Sciatic nerve (tissue), 2 donors: ENCODE results near the gene ACIN1. TPM values are rescaled to one million over a fixed set of nuclear protein-coding genes. Genes with fewer than 3 reads are reported as not detected.
"Not testable (repeated sequence)": the region's sequence is repeated elsewhere in the genome, so short reads cannot be mapped to it uniquely, and the experiment has no call there.

ENCODE experiments used
- ATAC-seq: fragments of 200-7000 bp; cut with Tn5 transposase; one replicate; pipeline ENCODE4 v1.9.1; 2020; ENCODE audit warnings: mild to moderate bottlenecking, moderate library complexity
- DNase-seq: peaks from one replicate; pipeline ENCODE4 v3.0.0-alpha.2; 2020; ENCODE audit warnings: low spot score
- intact Hi-C: fragments of 100-400 bp; cut with DNase I; formaldehyde crosslinking; loops from one replicate; pipeline ENCODE4 v1.14.2; 2022
- total RNA-seq: library from RNA; stranded (reverse); fragmentation: NEBNext Ultra II Directional; extraction: Animal tissue kit (Norgen Biotek cat#: 25700); gene quantifications from one replicate; pipeline ENCODE4 v1.2.1, GENCODE V29; 2021
- donor health status: DM: no; HTN: no; CAD: no.
- donor health status: DM: no; HTN: no; CAD: no.

The ACIN1 gene
- total RNA-seq, 1 donor from 2014 or later = 166 TPM

DNA sequence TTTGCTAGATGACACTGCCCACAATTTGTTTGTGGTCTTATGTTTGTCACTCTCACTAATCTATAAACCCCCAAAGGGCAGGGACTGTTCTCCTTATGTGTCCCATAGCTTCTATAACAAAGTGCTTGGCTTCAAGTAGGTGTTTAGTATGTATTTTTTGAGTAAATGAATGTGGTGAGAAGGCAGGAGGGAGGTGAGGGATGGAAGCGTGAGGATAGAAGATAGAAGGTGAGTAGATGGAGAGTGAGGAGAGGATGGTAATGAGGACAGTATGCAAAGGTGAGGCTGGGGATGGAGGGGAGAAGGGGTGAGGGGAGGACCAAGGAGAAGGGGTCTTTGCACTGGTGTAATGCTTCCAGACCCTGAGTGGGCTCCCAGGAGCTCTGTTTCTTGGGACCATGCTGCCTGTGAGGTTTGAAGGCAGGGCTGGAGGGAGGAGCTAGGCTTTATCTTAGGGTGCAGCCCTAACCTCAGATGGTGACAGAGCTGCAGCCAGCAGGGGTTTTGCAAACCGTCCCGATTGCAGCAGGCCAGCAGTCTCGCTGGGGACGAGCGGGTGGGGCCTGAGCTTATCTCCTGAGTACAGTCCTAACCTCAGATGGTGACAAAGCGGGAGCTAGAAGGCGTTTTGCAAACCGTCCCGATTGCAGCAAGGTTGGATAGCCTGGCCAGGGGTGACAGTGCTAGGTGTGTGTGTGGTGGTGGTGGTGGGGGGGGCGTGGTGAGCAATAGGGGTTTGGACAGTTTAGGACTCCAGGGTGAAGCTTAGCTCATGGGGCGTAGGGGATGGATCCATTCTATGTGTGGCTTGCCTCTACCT is 17.6 kb upstream of the ACIN1 start:
- intact Hi-C loops = no loop called here
- no peak for DNase-seq
- ATAC-seq = peak; percentile 4

GRCh38 chr14:23110579-23111365 is 15.8 kb upstream of the ACIN1 start:
- intact Hi-C loops = no loop called here
- ATAC-seq = no peak
- DNase-seq = no peak

- intact Hi-C loops = no loop called here
- no peak for DNase-seq
- ATAC-seq = no peak
These were observed 14.8 kb upstream of the ACIN1 start for GRCh38 chr14:23109769-23110168.

GRCh38 chr14:23108169-23108568 is 13.2 kb upstream of the ACIN1 start:
- ATAC-seq, intact Hi-C loops, DNase-seq: not testable (repeated sequence)

- DNase-seq, ATAC-seq, intact Hi-C loops: not testable (repeated sequence)
These were observed 12.7 kb upstream of the ACIN1 start for GRCh38 chr14:23107620-23108019.

DNA sequence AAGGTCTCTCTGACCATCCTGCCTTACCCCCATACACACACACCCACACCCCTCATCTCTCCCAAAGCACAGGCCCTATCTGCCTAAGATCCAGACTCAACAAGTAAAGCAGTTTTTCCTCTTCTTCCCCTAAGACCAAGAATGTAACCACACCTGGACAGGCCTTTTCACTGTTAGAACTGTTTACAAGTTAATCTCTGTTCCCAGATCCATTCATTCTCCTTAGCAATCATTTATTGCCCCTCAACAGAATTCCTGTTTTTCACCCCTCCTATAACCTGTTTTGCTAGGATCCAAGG is 11.8 kb upstream of the ACIN1 start:
- DNase-seq (no peak), ATAC-seq (no peak)
- intact Hi-C loops = no loop called here

GRCh38 chr14:23105348-23105824 is 10.4 kb upstream of the ACIN1 start:
- intact Hi-C loops = no loop called here
- ATAC-seq (no peak), DNase-seq (no peak)

- intact Hi-C loops = no loop called here
- no peak for DNase-seq
- no peak for ATAC-seq
These were observed 9.8 kb upstream of the ACIN1 start, which contains the start of gene CIROP for GRCh38 chr14:23104591-23105347. Gene CIROP, minus strand, starts transcription at chr14:23104989. Its CDS starts 69 bp downstream, at chr14:23104920.

DNA sequence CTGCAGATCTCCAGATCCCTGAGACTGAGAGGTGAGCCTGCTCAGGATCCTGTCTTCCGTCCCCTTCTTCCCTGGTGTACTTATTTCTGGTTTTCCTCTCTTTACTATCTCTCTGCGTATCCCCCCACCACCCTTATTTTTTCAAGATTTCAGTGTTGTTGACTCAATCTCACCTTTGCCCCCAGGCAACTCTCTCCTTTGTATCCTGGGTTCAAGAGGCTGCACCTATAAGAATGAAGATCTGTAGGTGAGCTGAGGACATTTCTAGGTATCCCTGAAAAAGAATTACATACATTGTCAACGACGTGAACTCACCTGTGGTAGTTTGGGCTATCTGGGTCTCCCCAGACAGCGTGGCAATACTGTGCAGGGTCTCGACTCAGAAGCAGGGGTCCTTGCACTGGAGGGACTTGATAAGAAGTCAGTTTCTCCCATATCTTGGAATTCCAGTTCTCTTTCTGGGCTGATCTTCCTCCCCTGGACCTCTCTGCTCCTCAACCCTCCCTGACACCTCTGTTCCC is 9.2 kb upstream of the ACIN1 start:
- DNase-seq = no peak
- intact Hi-C loops = no loop called here
- ATAC-seq = no peak

DNA sequence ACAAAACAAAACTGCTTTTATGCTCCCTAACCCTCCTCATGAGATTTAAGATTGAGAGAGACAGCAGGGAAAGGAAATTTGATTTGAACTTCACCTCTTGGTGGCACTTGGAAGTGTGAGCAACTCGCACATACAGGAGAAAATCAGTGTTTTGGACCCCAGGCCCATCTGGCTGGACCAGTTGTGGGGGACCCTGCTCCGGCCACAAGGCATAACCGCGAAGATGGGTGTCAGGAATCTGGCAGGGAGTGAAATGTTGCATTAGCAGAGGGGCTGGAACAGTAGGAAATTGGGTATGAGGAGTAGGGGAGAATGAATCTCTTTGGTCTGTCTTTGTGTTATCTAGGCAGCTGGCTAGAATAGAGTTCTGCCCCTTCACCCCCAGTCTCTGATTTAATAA is 8.6 kb upstream of the ACIN1 start:
- no peak for DNase-seq
- intact Hi-C loops = no loop called here
- ATAC-seq = no peak

DNA sequence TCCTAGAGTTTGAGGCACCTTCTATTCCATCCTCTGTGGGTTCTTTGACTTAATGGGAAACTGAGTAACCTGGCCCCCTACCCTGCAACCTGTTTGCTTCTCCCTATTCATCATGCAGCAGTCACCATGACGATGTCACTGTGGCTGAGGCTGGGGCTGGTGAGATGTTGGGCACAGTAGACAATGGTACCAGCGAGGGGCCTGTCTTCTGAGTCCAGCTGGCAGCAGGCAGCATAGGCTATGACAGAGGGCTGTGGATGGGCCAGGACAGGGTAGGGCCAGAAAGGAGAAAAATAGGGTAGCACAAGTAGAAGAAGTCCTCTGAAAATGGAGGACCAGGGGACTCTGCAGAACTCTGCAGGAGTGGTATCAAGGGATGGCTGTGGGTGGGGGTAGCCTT is 7.9 kb upstream of the ACIN1 start:
- ATAC-seq = no peak
- intact Hi-C loops = no loop called here
- DNase-seq = no peak

DNA sequence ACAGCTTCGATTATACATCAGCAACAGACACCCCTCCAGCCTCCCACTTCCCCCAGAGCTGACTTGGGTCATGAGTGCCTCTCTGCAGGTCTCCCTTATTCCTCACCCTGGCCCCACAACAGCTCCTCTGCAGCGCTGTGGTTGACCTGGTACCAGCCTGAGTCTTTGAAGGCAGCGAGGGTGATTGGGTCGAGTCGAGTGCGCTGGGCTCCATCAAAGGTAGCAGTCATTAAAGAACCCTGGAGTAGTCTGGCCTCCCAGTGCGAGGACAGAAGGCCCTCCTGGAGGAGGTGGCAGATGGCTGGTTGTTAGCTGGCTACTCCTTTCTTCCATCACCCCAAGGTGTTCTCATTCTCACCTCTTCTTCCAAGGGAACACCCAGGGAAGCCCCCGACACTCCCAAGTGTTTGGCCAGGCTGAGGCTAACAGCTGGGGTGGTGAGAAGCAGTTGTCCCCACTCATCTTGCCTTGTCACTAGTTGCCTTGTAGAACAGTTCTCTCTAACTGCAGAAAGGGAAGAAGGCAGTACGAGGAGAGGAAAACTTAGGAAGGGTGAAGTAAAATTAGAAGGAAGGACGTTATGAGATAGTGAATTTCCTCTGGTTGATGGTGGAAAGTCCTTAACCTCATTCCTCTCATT is 7.2 kb upstream of the ACIN1 start:
- no peak for DNase-seq
- ATAC-seq = no peak
- intact Hi-C loops = no loop called here

DNA sequence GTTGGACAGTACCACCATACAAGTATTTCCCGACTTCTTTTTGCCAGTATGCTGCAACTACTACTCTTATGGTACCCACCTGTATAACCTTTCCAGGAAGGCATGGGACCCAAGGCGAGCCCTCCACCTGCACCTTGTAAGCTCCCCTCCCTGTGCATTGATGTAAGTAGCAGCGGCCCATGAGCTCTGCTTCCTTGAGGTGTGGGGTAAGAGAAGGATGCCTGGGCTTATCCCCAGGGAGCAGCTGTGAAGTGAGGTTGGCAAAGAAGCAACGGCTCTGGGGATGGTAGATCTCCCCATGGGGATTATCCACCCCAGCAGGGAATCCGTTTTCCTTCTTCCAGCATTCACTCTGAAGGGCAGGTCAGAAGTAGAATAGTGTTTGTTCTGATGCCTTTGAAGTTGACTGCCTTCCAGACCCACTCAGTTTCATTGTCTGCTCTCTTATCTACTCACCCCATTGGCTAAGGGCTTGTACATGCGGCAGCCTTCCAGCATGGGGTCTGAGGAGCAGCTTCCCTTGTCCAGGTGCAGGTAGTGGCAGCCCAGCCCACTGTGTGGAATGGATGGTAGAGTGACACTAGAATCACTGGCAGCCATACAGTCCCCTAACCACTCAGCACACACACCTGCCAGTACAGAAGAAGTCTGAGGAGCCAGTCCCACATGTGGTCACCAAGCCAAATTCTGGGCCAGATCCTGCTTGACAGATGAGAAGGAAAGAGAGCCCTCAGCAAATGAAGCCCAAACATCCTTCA is 6.5 kb upstream of the ACIN1 start:
- DNase-seq (no peak), ATAC-seq (no peak)
- intact Hi-C loops = no loop called here

GRCh38 chr14:23099212-23099861 is 4.4 kb upstream of the ACIN1 start:
- intact Hi-C loops = no loop called here
- DNase-seq (no peak), ATAC-seq (no peak)

DNA sequence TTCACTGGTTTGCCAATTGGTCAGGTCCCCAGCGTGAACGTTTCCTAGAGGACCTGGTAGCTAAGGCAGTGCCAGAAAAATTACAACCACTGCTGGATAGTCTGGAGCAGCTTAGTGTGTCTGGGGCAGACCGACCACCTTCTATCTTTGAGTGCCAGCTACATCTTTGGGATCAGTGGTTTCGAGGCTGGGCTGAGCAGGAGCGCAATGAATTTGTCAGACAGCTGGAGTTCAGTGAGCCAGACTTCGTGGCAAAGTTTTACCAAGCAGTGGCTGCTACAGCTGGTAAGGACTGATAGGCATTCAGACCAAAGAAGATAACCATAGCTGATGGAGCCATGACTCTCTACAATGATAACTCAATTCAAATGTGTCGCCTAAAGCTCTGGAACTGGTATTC is 2.9 kb upstream of the ACIN1 start:
- DNase-seq (no peak), ATAC-seq (no peak)
- intact Hi-C loops = no loop called here

DNA sequence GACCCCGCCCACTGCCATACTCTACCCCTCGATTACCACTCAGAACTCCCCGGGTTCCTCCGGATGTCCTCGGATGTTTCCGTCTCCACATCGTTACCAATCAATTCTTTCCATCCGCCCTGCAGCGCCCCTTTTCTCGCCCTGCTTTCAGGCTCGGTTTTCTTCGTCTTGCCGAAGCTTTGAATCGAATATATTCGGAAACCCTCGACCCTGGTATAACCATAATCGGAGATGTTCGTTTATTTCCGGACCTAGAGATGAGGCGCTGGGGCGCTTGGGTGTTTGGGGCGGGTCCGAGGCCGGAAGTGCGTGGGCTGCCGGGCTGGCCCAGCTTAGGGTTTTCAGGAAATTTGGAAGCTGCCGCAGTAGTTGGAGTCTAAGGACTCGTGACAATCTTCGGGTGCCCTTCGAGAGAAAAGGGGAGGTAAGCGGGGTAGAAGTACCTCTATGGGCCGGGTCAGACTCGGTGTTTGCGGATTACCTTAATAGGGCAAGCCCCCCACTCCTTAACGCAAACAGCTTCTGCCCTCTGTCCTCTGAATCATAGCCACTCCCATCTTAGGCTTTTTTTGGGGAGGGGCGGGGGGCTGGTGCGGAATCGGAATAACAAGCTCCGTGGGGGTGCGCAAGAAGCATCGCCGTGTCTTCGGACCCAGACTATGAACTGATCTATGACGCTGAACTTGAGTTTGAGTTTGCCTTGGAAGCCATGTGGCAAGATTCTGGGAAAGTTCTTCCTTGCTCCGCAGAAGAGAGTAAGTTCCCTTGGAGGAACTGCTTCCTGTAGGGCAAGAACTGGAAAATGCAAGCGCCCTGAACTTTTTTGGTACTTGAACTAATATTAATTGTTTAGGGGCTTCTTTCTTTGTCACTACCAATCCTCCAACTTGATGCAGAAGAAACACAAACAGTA is 516 bp upstream of the ACIN1 start, which contains the start of gene C14orf119:
TSS of gene C14orf119 (plus strand) at position 310 of the 913 bp plus-strand sequence. CDS start 2,154 bp downstream, outside the sequence.
- ATAC-seq (peak; percentile 98), DNase-seq (peak; percentile 100)
- intact Hi-C loops = no loop called here
